Nephron progenitor cell (in vitro differentiated cells): Measurements from ENCODE around the gene TRIP10.

Experiments
- DNase-seq: peaks from one replicate; pipeline ENCODE4 v3.0.0; 2021
- H3K27ac Mint-ChIP-seq: 2 replicates; pipeline ENCODE4 v1.8.0; 2021; ENCODE audit warnings: mild to moderate bottlenecking, moderate library complexity, mixed read lengths
- H3K27me3 Mint-ChIP-seq: 2 replicates; pipeline ENCODE4 v1.8.0; 2021; ENCODE audit warnings: mild to moderate bottlenecking, low read depth, mixed read lengths; ENCODE audit not compliant: poor library complexity
- H3K36me3 Mint-ChIP-seq: 2 replicates; pipeline ENCODE4 v1.8.0; 2021; ENCODE audit warnings: low read depth, mixed read lengths
- H3K4me1 Mint-ChIP-seq: 2 replicates; pipeline ENCODE4 v1.8.0; 2021; ENCODE audit warnings: mixed read lengths
- H3K4me3 Mint-ChIP-seq: 2 replicates; pipeline ENCODE4 v1.8.0; 2021; ENCODE audit warnings: mild to moderate bottlenecking, moderate library complexity, mixed read lengths
- H3K9me3 Mint-ChIP-seq: 2 replicates; pipeline ENCODE4 v1.8.0; 2021; ENCODE audit warnings: mild to moderate bottlenecking, moderate library complexity, mixed read lengths
- TF ChIP-seq, protein P1 (sequence below): fragments of 200-600 bp; sonication (generic); IDR thresholded peaks from 2 replicates; pipeline ENCODE4 v1.5.0; 2021; ENCODE audit warnings: antibody characterized with exemption

Gene TRIP10

DNA sequence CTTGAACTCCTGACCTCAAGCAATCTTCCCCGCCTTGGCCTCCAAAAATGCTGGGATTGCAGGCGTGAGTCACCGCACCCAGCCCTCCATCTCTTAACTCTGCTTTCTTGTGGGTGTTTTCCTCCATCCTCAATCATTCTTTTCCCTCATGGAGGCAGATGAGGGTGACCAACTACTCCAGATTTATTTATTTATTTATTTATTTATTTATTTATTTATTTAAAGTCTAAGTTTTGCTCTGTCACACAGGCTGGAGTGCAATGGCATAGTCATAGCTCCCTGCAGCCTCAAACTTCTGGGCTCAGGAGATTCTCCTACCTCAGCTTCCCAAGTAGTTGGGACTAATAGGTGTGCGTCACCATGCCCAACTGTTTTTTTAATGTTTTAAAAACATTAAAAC, 47.9 kb downstream of the TRIP10 start:
- Mint-ChIP-seq H3K27ac (no peak overlapping the region), H3K27me3 (peaks cover 4% of the 10 kb centered on the region), H3K4me1 (no peaks in the 10 kb centered on the region), H3K36me3 (no peaks in the 10 kb centered on the region), H3K9me3 (peaks cover 60% of the 10 kb centered on the region), H3K4me3 (no peak overlapping the region)
- TF ChIP-seq, protein P1, sequence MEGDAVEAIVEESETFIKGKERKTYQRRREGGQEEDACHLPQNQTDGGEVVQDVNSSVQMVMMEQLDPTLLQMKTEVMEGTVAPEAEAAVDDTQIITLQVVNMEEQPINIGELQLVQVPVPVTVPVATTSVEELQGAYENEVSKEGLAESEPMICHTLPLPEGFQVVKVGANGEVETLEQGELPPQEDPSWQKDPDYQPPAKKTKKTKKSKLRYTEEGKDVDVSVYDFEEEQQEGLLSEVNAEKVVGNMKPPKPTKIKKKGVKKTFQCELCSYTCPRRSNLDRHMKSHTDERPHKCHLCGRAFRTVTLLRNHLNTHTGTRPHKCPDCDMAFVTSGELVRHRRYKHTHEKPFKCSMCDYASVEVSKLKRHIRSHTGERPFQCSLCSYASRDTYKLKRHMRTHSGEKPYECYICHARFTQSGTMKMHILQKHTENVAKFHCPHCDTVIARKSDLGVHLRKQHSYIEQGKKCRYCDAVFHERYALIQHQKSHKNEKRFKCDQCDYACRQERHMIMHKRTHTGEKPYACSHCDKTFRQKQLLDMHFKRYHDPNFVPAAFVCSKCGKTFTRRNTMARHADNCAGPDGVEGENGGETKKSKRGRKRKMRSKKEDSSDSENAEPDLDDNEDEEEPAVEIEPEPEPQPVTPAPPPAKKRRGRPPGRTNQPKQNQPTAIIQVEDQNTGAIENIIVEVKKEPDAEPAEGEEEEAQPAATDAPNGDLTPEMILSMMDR = no peak
- no peak for DNase-seq

DNA sequence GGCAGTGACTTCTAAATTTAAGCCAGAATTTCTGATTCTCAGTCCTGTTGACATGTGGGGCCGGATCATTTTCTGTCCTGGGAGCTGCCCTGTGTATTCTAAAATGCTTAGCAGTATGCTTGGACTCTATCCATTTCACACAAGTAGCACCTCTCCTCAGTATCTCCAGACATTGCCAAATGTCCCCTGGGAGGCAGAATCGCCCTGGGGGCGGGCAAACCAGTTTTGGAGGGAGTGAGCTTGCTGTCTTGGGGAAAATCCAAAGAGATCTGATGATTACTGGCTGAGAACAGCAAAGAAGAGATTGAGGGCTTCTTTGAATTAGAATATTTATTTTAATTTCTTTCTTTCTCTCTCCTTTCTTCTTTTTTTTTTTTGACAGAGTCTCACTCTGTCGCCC, 49.4 kb downstream of the TRIP10 start:
- H3K27me3 Mint-ChIP-seq = peaks cover 9% of the 10 kb centered on the region

DNA sequence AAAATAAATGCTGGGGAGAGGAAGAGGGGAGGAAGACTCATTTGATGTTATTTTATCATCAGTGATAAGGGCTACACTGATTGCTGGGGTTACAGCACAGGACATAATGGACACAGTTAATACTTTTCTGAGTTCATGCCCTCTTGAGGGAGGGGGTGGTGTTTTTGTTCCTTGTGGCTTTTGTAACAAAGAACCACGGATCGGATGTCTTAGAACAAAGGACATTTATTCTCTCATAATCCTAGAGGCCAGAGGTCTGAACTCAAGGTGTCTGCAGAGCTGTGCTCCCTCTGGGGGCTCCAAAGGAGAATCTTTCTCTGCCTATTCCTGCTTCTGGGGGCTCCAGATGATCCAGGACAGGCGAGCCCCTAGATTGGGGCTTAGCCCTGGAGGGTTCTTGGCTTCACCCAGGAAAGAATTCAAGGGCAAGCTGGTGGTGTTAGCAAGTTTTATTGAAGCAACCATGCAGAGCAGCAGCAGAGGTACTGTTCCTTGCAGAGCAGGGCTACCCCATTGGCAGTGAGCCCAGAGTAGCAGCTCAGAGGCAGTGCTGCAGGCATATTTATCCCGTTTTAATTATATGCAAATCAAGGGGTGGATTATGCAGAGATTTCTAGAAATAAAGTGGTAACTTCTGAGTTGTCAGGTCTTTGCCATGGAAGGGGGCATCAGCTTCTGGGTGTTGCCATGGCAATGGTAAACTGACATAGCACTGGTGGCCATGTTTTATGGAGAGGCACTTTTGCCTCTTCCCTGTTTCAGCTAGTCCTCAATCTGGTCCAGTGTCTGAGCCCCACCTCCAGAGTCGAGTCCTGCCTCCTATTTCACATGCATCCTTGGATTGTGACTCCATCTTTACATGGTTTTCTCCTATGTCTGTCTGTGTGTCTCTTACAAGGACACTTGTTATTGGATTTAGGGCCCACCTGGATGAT, 51.0 kb downstream of the TRIP10 start:
- DNase-seq = no peak
- TF ChIP-seq, protein P1 = no peak
- H3K4me3 Mint-ChIP-seq = no peak overlapping the region
- H3K27ac Mint-ChIP-seq = no peak overlapping the region
- no peaks in the 10 kb centered on the region for H3K4me1 Mint-ChIP-seq
- H3K27me3 Mint-ChIP-seq = peaks cover 5% of the 10 kb centered on the region
- H3K36me3 Mint-ChIP-seq = no peaks in the 10 kb centered on the region
- peaks cover 73% of the 10 kb centered on the region for H3K9me3 Mint-ChIP-seq

More for the DNA sequence above, 49.4 kb downstream of the TRIP10 start:
- Mint-ChIP-seq H3K9me3 (peaks cover 70% of the 10 kb centered on the region), H3K4me1 (no peaks in the 10 kb centered on the region), H3K27ac (no peak overlapping the region), H3K4me3 (no peak overlapping the region), H3K36me3 (no peaks in the 10 kb centered on the region)
- TF ChIP-seq, protein P1 = no peak
- DNase-seq = no peak

DNA sequence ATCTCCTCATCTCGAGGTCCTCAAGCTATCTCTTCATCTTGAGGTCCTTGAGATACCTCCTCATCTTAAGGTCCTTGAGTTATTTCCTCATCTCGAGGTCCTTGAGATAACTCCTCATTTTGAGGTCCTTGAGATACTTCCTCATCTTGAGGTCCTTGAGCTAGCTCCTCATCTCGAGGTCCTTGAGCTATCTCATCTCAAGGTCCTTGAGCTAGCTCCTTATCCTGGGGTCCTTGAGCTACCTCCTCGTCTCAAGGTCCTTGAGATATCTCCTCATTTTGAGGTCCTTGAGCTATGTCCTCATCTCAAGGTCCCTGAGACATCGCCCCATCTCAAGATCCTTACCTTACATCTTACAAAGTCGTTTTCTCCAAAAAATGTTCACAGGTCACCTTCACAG, 51.8 kb downstream of the TRIP10 start:
- peaks cover 5% of the 10 kb centered on the region for H3K27me3 Mint-ChIP-seq
- H3K9me3 Mint-ChIP-seq = peaks cover 76% of the 10 kb centered on the region
- no peaks in the 10 kb centered on the region for H3K4me1 Mint-ChIP-seq
- no peak for DNase-seq
- H3K4me3 Mint-ChIP-seq = no peak overlapping the region
- TF ChIP-seq, protein P1 = no peak
- H3K36me3 Mint-ChIP-seq = no peaks in the 10 kb centered on the region
- H3K27ac Mint-ChIP-seq = no peak overlapping the region

DNA sequence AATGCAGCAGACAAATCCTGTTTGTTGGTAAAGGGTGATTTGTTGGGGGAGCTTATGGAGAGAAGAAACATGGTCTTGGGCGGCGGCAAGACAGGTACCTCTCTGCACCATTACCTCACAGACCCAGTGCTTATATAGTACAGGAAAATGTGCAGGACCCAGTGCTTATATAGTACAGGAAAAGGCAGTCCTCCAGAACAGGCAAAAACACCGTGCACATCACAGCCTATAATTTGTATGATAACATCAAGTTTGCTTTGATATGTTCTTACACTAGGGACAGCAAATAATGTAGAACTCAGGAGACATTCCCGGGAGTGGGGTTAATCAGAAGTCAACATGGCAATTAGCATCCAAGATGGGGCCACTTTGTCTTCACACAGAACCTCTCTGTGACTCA, 53.9 kb downstream of the TRIP10 start:
- H3K27ac Mint-ChIP-seq = no peak overlapping the region
- no peaks in the 10 kb centered on the region for H3K4me1 Mint-ChIP-seq

More for the DNA sequence above, 53.9 kb downstream of the TRIP10 start:
- Mint-ChIP-seq H3K36me3 (no peaks in the 10 kb centered on the region), H3K9me3 (peaks cover 78% of the 10 kb centered on the region), H3K4me3 (no peak overlapping the region), H3K27me3 (peaks cover 5% of the 10 kb centered on the region)
- TF ChIP-seq, protein P1 = no peak
- no peak for DNase-seq
